Retinal pigment epithelial cell (primary cell): Measurements from ENCODE around the gene PTPRC.

Source experiments
- DNase-seq: peaks from one replicate; pipeline ENCODE4 v3.0.0-alpha.2; 2010; ENCODE audit warnings: low read depth
- H3K4me3 ChIP-seq: 2 replicates; pipeline ENCODE4 v1.5.1; 2011; ENCODE audit warnings: mild to moderate bottlenecking, low read length, control low read depth, moderate library complexity
- TF ChIP-seq, protein P1 (sequence below): conservative IDR thresholded peaks from 2 replicates; pipeline ENCODE4 v1.5.1; 2011; ENCODE audit warnings: low read depth, low read length, control low read depth, inconsistent platforms

PTPRC gene

GRCh38 chr1:198641966-198642668 is 3.3 kb downstream of the PTPRC start:
- no peak overlapping the region for H3K4me3 ChIP-seq
- no peak for DNase-seq

GRCh38 chr1:198642983-198643382 is 4.1 kb downstream of the PTPRC start:
- H3K4me3 ChIP-seq: no peak overlapping the region
- DNase-seq: no peak
- TF ChIP-seq, protein P1, sequence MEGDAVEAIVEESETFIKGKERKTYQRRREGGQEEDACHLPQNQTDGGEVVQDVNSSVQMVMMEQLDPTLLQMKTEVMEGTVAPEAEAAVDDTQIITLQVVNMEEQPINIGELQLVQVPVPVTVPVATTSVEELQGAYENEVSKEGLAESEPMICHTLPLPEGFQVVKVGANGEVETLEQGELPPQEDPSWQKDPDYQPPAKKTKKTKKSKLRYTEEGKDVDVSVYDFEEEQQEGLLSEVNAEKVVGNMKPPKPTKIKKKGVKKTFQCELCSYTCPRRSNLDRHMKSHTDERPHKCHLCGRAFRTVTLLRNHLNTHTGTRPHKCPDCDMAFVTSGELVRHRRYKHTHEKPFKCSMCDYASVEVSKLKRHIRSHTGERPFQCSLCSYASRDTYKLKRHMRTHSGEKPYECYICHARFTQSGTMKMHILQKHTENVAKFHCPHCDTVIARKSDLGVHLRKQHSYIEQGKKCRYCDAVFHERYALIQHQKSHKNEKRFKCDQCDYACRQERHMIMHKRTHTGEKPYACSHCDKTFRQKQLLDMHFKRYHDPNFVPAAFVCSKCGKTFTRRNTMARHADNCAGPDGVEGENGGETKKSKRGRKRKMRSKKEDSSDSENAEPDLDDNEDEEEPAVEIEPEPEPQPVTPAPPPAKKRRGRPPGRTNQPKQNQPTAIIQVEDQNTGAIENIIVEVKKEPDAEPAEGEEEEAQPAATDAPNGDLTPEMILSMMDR: no peak

More at GRCh38 chr1:198641966-198642668, 3.3 kb downstream of the PTPRC start:
- TF ChIP-seq, protein P1: no peak

DNA sequence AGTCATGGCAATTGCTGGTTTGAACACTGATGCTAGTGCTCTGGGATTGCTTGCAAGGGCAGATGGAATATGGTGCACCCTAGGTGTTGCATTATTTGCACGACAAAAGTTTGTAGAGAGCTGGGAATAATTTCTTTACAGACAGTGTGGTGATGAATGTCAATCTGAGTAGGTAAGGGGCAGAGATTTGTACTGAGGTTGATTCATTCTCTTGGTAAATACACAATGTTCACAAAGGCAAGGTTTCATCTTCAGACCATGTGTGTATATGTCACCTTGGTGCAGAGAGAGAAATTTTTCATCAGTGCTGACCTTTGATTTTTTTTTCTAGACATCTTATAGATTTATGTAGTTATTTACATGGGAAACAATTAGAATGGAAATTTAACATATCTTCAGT is 5.0 kb downstream of the PTPRC start:
- no peak overlapping the region for H3K4me3 ChIP-seq
- TF ChIP-seq, protein P1: no peak
- no peak for DNase-seq

- TF ChIP-seq, protein P1: no peak
- DNase-seq: no peak
- H3K4me3 ChIP-seq: no peak overlapping the region
Observed at GRCh38 chr1:198647055-198647454, 8.2 kb downstream of the PTPRC start.

DNA sequence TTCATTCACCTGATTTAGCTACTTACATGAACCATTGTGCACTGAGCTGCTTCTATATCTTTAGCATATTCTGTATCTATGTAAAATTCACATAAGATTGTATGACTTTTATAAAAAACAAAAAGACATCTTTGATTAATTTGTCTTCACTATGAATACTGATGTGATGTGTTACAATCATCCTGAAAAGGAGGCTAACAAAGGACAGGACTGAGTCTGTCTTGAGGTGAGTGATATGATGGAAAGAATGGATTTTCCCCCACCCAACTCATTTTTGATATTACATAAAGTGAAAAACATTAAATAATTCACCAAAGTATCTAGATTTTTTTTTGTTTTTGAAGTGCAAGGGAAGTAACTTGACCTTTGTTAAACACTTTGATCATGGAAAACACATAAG is 9.8 kb downstream of the PTPRC start:
- no peak for DNase-seq
- no peak overlapping the region for H3K4me3 ChIP-seq
- TF ChIP-seq, protein P1: no peak

DNA sequence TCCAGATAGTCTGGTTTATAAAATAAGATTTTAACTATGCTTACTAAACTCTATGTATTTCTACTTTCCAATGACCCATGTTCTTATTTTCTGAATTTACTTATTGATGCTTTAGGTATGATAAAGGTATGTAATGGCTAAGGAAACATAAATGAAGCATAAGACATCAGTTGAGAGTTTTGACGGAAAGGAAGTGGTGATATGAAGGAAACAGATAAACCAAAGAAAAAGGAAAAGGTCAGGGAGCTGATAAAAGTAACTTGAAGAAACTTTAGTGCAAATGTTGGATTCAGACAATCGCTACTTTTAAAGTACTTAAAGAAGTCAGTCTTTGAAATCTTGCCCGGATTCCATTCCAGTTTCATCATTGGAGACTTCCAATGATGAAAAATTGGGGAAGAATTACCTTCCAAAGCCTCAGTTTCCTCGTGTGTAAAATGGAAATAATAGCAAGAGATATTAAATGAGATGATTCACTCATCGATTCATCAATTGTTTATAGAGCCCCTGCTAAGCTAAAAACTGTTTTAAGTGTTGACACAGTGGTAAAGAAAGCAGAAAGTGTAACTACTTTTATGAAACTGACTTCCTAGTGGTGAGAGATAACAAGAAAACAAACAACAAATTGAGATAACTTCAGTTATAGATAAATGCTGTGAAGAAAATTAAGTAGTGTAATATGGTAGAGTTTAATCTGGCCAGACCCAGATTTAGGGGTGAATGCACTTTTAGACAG is 10.6 kb downstream of the PTPRC start:
- H3K4me3 ChIP-seq: no peak overlapping the region
- no peak for DNase-seq
- TF ChIP-seq, protein P1: no peak

- DNase-seq: no peak
- TF ChIP-seq, protein P1: no peak
- no peak overlapping the region for H3K4me3 ChIP-seq
Observed at GRCh38 chr1:198649968-198650338, 11.1 kb downstream of the PTPRC start.
